Progenitor cell of endocrine pancreas (in vitro differentiated cells): Measurements from ENCODE around the gene CCDC158. TPM values are rescaled to one million over a fixed set of nuclear protein-coding genes. Genes with fewer than 3 reads are reported as not detected.

Experiments used
- DNase-seq: peaks from one replicate; pipeline ENCODE4 v3.0.0; 2021; ENCODE audit warnings: low spot score; ENCODE audit not compliant: unreplicated experiment
- H3K27ac Mint-ChIP-seq: 2 replicates; pipeline ENCODE4 v1.8.0; 2021; ENCODE audit warnings: mild to moderate bottlenecking, moderate library complexity, mixed read lengths
- H3K27me3 Mint-ChIP-seq: 2 replicates; pipeline ENCODE4 v1.8.0; 2021; ENCODE audit warnings: mixed read lengths
- H3K36me3 Mint-ChIP-seq: 2 replicates; pipeline ENCODE4 v1.8.0; 2022; ENCODE audit warnings: mixed read lengths; ENCODE audit not compliant: insufficient read depth
- H3K4me1 Mint-ChIP-seq: 2 replicates; pipeline ENCODE4 v1.8.0; 2021; ENCODE audit warnings: low read depth, mixed read lengths
- H3K4me3 Mint-ChIP-seq: 2 replicates; pipeline ENCODE4 v1.8.0; 2021; ENCODE audit warnings: low read depth, mild to moderate bottlenecking, moderate library complexity, mixed read lengths
- H3K9me3 Mint-ChIP-seq: 2 replicates; pipeline ENCODE4 v1.8.0; 2021; ENCODE audit warnings: low read depth, mixed read lengths
- total RNA-seq: library from RNA; stranded (reverse); gene quantifications from 2 replicates; pipeline ENCODE4 v1.2.1, GENCODE V29; 2021
- TF ChIP-seq, protein P1 (sequence below): fragments of 200-600 bp; sonication (generic); IDR thresholded peaks from one replicate; pipeline ENCODE4 v1.5.0; 2021; ENCODE audit warnings: antibody characterized with exemption, mild to moderate bottlenecking; ENCODE audit not compliant: unreplicated experiment

The CCDC158 gene
- total RNA-seq, 1 donor from 2014 or later = not detected

DNA sequence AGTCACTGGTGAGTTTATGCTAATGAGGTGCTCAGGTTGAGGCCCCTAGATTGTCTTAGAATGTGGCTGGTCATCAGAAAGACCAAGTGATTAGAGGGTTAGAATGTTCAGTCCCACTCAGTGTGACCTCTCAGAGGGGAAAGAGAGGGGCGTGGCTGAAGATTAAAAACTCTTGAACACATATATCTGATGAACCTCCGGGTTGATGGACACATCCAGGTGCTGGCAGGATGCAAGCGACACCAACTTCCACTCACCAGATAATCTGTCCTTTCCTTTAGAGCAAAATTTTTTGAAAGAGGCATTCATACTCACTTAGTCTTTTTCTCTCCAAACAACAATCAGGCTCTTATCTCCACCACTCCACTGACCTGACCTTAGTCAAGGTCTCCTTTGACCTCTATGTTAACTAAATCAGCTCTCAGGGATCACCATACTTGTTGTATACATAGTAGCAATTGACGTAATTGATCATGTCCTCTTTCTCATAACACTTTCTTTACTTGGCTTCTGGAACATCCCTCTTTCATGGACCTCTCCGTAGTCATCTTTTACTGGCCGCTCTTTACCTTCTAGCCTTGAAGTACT lies 155.2 kb downstream of the CCDC158 start:
- Mint-ChIP-seq H3K4me1 (peaks cover 1% of the 10 kb centered on the region), H3K9me3 (no peaks in the 10 kb centered on the region), H3K36me3 (no peaks in the 10 kb centered on the region), H3K27me3 (no peaks in the 10 kb centered on the region), H3K4me3 (no peak overlapping the region), H3K27ac (no peak overlapping the region)
- DNase-seq = no peak
- TF ChIP-seq, protein P1, sequence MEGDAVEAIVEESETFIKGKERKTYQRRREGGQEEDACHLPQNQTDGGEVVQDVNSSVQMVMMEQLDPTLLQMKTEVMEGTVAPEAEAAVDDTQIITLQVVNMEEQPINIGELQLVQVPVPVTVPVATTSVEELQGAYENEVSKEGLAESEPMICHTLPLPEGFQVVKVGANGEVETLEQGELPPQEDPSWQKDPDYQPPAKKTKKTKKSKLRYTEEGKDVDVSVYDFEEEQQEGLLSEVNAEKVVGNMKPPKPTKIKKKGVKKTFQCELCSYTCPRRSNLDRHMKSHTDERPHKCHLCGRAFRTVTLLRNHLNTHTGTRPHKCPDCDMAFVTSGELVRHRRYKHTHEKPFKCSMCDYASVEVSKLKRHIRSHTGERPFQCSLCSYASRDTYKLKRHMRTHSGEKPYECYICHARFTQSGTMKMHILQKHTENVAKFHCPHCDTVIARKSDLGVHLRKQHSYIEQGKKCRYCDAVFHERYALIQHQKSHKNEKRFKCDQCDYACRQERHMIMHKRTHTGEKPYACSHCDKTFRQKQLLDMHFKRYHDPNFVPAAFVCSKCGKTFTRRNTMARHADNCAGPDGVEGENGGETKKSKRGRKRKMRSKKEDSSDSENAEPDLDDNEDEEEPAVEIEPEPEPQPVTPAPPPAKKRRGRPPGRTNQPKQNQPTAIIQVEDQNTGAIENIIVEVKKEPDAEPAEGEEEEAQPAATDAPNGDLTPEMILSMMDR = no peak

Other genes with a start within 250 kb of the CCDC158 start
- gene SCARB2, start 207.3 kb downstream of the CCDC158 start, total RNA-seq = 92.2 and 98.3 TPM in 2 replicates
- 3.4 and 4.0 TPM in 2 replicates for gene FAM47E, start 169.4 kb downstream of the CCDC158 start, total RNA-seq
- 1.9 TPM in 2 replicates for gene STBD1, start 114.4 kb downstream of the CCDC158 start, total RNA-seq
- 54.9 and 60.0 TPM in 2 replicates for gene SHROOM3, start 14.1 kb upstream of the CCDC158 start, total RNA-seq